Thymus (tissue), 11 donors: ENCODE measurements around the gene USP43. TPM values are rescaled to one million over a fixed set of nuclear protein-coding genes. Genes with fewer than 3 reads are reported as not detected.

ENCODE experiments used
- DNase-seq, 9 donors: peaks; one replicate each; pipeline ENCODE4 v3.0.0-alpha.2; 2013; ENCODE audit warnings: low spot score in 9 of 9, low read depth in 6 of 9, missing footprints in 1 of 9
- H3K27ac ChIP-seq, 2 donors: one replicate each; pipeline ENCODE4 v1.5.1; 2013; ENCODE audit warnings: control low read depth in 1 of 2, low read depth in 1 of 2, low read length in 1 of 2, mild to moderate bottlenecking in 1 of 2, moderate library complexity in 1 of 2
- H3K27me3 ChIP-seq, 2 donors: one replicate each; pipeline ENCODE4 v1.5.1; 2013; ENCODE audit warnings: low read length in 1 of 2; ENCODE audit not compliant: control insufficient read depth in 2 of 2, insufficient read depth in 1 of 2
- H3K36me3 ChIP-seq, 2 donors: one replicate each; pipeline ENCODE4 v1.5.1; 2013; ENCODE audit warnings: low read length in 1 of 2, mild to moderate bottlenecking in 1 of 2, moderate library complexity in 1 of 2; ENCODE audit not compliant: control insufficient read depth in 2 of 2, insufficient read depth in 2 of 2
- H3K4me1 ChIP-seq, 2 donors: one replicate each; pipeline ENCODE4 v1.5.1; 2013; ENCODE audit warnings: low read length in 2 of 2; ENCODE audit not compliant: control insufficient read depth in 2 of 2, insufficient read depth in 2 of 2
- H3K4me3 ChIP-seq, 2 donors: one replicate each; pipeline ENCODE4 v1.5.1; 2013; ENCODE audit warnings: low read length in 2 of 2, control low read depth in 1 of 2, mild to moderate bottlenecking in 1 of 2
- H3K9me3 ChIP-seq, 2 donors: one replicate each; pipeline ENCODE4 v1.5.1; 2013; ENCODE audit warnings: low read length in 1 of 2, mild to moderate bottlenecking in 1 of 2; ENCODE audit not compliant: control insufficient read depth in 2 of 2, insufficient read depth in 1 of 2
- WGBS: extraction: QIAGEN DNeasy Blood & Tissue Kit; methylation state at CpG from one replicate; pipeline ENCODE4 v1.1.7; 2013; 5-methylcytosine and 5-hydroxymethylcytosine counted together
- polyA plus RNA-seq: library from polyadenylated mRNA; stranded (reverse); fragments of 200-250 nt; gene quantifications from one replicate; pipeline ENCODE4 v1.2.3, GENCODE V29; 2013
- total RNA-seq: library from RNA; stranded (reverse); fragments of 120-200 nt; gene quantifications from one replicate; pipeline ENCODE4 v1.2.4, GENCODE V29; 2013
- donor health status: healthy.

Gene USP43
- total and polyA plus RNA-seq, 2 donors: 0.57 to 2.9 TPM

DNA sequence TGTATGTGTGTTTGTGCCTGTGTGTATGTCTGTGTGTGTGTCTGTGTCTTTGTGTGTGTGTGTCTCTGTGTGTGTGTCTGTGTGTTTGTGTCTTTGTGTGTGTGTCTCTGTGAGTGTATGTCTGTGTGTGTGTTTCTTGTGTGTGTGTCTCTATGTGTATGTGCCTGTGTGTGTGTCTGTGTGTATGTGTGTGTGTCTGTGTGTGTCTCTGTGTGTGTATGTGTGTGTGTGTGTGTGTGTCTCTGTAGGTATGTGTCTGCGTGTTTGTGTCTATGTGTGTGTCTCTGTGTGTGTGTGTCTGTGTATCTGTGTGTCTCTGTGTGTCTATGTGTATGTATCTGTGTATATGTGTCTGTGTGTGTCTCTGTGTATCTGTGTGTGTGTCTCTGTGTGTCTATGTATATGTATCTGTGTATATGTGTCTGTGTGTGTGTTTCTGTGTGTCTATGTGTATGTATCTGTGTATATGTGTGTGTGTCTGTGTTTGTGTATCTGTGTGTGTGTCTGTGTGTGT is 70.2 kb downstream of the USP43 start:
- Histone ChIP-seq H3K4me3 (no peak overlapping the region), H3K27me3 (no peaks in the 10 kb centered on the region)
- WGBS: 97% methylated on average over 1 of the region's 1 CpG

DNA sequence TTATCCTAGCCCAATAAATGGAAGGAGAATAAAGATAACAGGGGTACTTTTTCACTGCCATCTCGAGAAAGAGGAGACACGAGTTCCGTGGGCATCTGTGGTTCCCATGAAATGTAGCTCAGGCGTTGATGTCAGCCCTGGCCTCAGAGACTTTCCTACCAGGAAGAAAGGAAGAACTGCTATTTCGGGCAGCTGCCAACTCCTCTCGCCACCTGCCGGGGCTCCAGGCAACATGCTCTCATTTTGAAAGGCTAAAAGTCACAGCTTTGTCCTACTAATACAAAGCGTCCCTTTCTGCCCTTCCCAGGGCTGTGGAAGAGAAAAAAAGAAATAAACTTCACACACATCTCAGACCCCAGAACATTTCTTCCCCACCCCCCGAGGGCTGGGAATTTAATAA is 80.3 kb downstream of the USP43 start:
- DNase-seq: no peak
- H3K4me1 ChIP-seq: no peaks in the 10 kb centered on the region
- no peaks in the 10 kb centered on the region for H3K36me3 ChIP-seq
- no peaks in the 10 kb centered on the region for H3K9me3 ChIP-seq
- no peaks in the 10 kb centered on the region for H3K27me3 ChIP-seq
- H3K27ac ChIP-seq: no peak overlapping the region
- WGBS: 53% methylated on average over 9 of the region's 9 CpGs
- no peak overlapping the region for H3K4me3 ChIP-seq

More for the DNA sequence above, 70.2 kb downstream of the USP43 start:
- H3K27ac ChIP-seq: no peak overlapping the region
- no peaks in the 10 kb centered on the region for H3K4me1 ChIP-seq
- H3K9me3 ChIP-seq: no peaks in the 10 kb centered on the region
- DNase-seq: no peak
- no peaks in the 10 kb centered on the region for H3K36me3 ChIP-seq

DNA sequence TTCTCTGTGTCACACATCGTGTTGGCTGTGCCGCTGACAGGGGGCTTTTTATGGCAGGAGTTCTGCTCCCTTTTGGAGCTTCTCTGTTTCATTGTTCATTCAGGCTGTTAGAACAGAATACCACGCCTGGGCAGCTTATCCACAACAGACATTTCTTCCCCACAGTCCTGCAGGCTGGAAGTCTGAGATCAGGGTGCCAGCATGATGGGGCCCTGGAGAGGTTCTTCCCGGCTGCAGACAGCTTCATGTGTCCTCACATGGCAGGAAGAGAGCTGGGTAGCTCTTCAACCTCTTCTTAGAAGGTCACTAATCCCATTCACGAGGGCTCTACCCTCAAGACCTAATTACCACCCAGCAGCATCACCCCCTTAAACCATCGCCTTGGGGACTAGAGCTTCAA is 81.0 kb downstream of the USP43 start:
- H3K4me3 ChIP-seq: no peak overlapping the region
- H3K36me3 ChIP-seq: no peaks in the 10 kb centered on the region
- WGBS: 96% methylated on average over 6 of the region's 6 CpGs
- DNase-seq: no peak
- H3K27ac ChIP-seq: no peak overlapping the region
- no peaks in the 10 kb centered on the region for H3K27me3 ChIP-seq
- no peaks in the 10 kb centered on the region for H3K4me1 ChIP-seq
- no peaks in the 10 kb centered on the region for H3K9me3 ChIP-seq

DNA sequence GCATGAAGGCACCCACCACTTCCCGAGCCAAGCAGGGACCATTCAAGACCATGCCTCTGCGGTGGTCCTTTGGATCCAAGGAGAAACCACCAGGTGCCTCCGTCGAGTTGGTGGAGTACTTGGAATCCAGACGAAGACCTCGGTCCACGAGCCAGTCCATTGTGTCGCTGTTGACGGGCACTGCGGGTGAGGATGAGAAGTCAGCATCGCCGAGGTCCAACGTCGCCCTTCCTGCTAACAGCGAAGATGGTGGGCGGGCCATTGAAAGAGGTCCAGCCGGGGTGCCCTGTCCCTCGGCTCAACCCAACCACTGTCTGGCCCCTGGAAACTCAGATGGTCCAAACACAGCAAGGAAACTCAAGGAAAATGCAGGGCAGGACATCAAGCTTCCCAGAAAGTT is 82.7 kb downstream of the USP43 start:
- 96% methylated on average over 18 of the region's 18 CpGs for WGBS
- Histone ChIP-seq H3K4me1 (no peaks in the 10 kb centered on the region), H3K9me3 (no peaks in the 10 kb centered on the region), H3K27ac (no peak overlapping the region), H3K36me3 (no peaks in the 10 kb centered on the region), H3K27me3 (no peaks in the 10 kb centered on the region), H3K4me3 (no peak overlapping the region)
- DNase-seq: no peak

DNA sequence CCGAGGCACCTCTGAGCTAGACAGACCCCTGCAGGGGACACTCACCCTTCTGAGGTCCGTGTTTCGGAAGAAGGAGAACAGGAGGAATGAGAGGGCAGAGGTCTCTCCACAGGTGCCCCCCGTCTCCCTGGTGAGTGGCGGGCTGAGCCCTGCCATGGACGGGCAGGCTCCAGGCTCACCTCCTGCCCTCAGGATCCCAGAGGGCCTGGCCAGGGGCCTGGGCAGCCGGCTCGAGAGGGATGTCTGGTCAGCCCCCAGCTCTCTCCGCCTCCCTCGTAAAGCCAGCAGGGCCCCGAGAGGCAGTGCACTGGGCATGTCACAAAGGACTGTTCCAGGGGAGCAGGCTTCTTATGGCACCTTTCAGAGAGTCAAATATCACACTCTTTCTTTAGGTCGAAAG is 83.2 kb downstream of the USP43 start:
- Histone ChIP-seq H3K9me3 (no peaks in the 10 kb centered on the region), H3K4me1 (no peaks in the 10 kb centered on the region), H3K27me3 (no peaks in the 10 kb centered on the region), H3K27ac (no peak overlapping the region), H3K36me3 (no peaks in the 10 kb centered on the region), H3K4me3 (no peak overlapping the region)
- DNase-seq: no peak
- 92% methylated on average over 12 of the region's 12 CpGs for WGBS

DNA sequence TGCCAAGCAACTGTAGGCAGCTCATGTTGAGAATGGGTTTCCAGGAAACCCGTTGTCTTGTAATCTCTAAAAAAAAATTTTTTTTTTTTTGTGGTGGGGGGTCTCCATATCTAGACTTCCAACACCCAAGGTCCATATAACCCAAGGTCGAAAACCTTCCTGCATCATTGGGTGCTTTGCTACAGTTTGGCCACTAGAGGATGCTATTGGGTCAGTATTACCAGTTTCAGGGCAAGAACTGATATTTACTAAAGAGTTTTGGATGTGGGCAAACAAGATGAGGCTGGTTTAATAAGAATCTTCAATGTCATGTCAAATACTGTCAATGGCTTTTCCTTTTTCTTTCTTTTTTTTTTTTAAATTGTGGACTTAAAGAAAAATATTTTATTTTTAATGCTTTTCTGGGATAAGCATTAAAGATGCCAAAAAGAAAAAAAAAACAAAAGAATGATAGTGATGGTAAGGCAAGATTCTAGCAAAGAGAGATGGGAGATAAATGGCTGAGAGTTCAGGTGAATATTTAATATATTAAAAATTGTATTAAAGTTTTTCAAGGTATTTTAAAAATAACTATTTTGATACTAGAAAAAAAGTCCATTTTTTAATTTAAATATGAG is 83.8 kb downstream of the USP43 start:
- 16% methylated on average over 2 of the region's 2 CpGs for WGBS
- peak in 6 of 9 donors; percentile 13 to 49 (median 22) for DNase-seq
- Histone ChIP-seq H3K27me3 (no peaks in the 10 kb centered on the region), H3K27ac (no peak overlapping the region), H3K4me3 (no peak overlapping the region), H3K4me1 (no peaks in the 10 kb centered on the region), H3K9me3 (no peaks in the 10 kb centered on the region), H3K36me3 (no peaks in the 10 kb centered on the region)

DNA sequence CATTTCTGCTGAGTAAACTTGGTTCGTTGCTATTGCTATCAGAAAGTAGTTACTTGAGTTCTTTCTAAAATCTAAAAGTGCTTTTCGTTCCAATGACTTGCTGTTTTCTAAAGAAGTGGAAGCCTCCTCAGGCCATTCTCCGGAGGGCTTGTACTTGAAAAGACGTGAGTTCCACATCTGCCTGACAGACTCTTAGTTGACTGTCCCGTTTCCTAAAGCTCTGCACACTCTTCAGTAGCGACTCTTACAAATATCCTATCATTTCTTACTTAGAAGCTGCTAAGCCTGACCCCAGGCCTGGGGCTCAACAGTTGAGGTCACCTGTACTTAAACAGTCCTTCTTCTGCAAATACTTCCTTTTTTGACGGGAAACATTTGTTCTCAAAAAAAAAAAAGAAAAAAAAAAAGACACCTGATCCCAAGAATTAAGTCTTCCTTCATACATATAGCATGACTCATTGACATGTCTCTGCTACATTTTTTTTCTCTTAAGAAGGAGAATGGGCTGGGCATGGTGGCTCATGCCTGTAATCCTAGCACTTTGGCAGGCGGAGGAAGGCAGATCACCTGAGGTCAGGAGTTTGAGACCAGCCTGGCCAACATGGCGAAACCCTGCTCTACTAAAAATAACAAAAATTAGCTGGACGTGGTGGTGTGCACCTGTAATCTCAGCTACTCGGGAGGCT is 84.6 kb downstream of the USP43 start:
- WGBS: 82% methylated on average over 11 of the region's 11 CpGs
- H3K27me3 ChIP-seq: no peaks in the 10 kb centered on the region
- H3K9me3 ChIP-seq: no peaks in the 10 kb centered on the region
- H3K4me3 ChIP-seq: no peak overlapping the region
- peak overlapping the region in 1 of 2 donors; percentile 5 for H3K27ac ChIP-seq
- DNase-seq: no peak
- no peaks in the 10 kb centered on the region for H3K36me3 ChIP-seq
- no peaks in the 10 kb centered on the region for H3K4me1 ChIP-seq

DNA sequence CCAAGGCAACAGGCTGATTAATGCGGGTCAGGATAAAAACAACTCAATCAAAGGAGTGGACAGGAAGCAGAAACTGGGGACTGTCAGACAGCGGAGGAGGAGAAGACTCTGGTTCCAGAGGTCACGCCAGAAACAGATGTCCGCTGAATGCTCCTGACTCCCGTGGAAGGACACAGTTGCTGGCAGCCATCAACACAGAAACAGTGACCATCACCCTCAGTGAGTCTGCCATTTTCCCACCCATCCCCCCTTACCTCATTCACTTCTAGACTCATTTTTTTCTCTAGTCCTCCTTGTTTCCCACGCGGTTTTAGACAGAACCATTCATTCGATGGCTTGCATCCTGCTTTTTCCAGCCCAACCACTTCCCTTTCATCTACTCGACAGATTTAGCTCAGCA is 105.2 kb downstream of the USP43 start:
- Histone ChIP-seq H3K4me3 (no peak overlapping the region), H3K36me3 (no peaks in the 10 kb centered on the region), H3K4me1 (no peaks in the 10 kb centered on the region), H3K27ac (no peak overlapping the region), H3K27me3 (no peaks in the 10 kb centered on the region), H3K9me3 (no peaks in the 10 kb centered on the region)
- 57% methylated on average over 9 of the region's 9 CpGs for WGBS
- no peak for DNase-seq

DNA sequence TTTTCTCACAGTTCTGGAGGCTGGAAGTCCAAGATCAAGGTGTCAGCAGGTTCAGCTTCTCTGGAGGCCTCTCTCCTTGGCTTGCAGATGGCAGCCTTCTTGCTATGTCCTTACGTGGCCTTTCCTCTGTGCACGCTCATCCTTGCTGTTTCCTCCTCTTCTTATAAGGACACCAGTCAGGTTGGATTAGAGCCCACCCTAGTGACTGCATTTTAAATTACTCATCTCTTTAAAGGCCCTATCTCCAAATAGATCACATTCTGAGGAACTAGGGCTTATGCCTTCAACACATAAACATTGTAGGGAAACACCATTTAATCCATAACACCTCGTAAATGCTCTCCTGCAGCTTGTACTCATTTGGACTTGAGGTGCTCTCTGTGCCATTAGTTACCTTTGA is 109.8 kb downstream of the USP43 start:
- Histone ChIP-seq H3K36me3 (no peaks in the 10 kb centered on the region), H3K4me1 (no peaks in the 10 kb centered on the region), H3K9me3 (no peaks in the 10 kb centered on the region), H3K4me3 (no peak overlapping the region), H3K27me3 (no peaks in the 10 kb centered on the region), H3K27ac (no peak overlapping the region)
- WGBS: 86% methylated on average over 3 of the region's 3 CpGs
- no peak for DNase-seq
